NCI-H1417 treated with DMSO at 0.1 percent for 48 hours (cell line): ENCODE data around the gene POU2F3.

Source experiments
- DNase-seq: peaks from one replicate; lab custom pipeline; 2025; lab: John Stamatoyannopoulos, UW

Gene POU2F3

GRCh38 chr11:120281143-120281795 is 41.3 kb downstream of the POU2F3 start:
- no peak for DNase-seq

DNA sequence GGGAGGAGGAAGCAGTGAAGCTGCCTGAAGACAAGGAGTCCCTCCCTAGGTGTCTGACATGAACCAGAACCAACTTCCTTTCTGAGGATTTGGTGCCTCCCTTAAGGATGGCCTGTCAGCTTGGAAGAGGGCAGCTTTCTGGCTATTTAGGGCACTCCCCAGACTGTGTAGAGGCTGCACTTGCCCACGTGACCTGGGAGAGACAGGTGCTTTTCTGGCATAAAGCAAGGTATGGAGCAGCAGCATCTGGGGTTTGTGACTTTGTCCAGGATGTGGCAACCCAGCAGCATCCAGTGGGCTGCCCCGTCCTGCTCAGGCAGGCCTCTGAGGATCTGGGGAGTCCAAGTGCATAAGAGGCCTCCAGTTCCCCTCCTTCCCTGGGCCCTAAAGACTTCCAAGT is 43.2 kb downstream of the POU2F3 start:
- no peak for DNase-seq

DNA sequence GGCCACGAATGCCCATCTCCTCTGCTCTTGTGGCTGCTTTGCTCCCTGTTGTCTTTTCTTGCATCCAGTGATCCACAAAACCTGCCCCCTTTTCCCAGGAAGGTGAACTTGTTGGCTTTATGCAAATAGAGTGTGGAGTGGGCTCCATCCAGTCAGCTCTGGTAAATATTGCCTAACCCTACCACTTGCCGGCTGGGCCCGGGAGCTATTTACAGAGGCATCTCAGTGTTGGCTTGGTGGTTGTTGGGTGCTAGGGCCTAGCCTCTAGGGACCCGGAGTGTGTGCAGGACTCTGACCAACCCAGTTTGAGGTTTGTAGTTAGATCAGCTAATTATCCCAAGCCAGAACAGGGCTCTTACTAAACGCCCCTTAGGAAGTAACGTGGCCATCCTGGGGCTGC is 44.3 kb downstream of the POU2F3 start:
- no peak for DNase-seq

DNA sequence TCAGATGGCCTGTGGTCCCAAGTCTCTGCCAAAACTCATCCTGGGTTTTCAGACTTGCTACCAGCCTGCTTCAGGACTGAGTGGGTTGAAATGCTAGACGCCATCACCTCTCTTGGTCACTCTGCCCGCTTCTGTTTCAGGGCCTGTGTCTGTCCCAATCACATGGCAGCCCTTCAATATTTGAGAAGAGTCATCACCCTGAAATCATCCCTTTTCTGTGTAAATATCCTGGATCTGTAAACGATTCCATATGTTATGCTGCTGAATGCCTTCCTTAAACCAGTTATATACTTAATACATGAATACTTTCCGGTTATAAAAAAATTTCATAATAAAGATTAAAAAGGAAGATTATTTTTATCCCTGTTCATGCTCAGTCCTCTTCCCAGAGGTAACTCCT is 45.3 kb downstream of the POU2F3 start:
- no peak for DNase-seq

DNA sequence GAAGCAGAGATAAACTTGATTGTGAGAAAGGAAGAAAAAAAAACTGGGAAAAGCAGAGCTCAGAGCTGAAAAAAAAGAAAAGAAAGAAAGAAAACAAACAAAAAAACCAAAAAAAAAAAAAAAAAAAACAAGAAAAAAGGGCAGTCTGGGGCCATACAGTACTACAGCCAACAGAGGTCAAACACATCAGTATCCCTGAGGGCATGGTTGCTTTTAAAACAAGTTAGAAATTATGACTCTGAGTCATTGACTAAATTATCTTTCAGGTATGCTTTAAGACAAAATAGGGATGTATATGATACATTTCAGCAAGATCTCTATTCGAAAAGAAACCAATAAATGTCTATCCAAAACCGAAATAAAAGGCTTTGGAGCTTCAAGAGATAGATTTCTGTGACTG is 48.1 kb downstream of the POU2F3 start:
- no peak for DNase-seq

GRCh38 chr11:120289426-120289825 is 49.5 kb downstream of the POU2F3 start:
- no peak for DNase-seq

- no peak for DNase-seq
Observed at GRCh38 chr11:120290956-120291355, 51.0 kb downstream of the POU2F3 start.

GRCh38 chr11:120293038-120293800 is 53.3 kb downstream of the POU2F3 start:
- no peak for DNase-seq

GRCh38 chr11:120294096-120294495 is 54.2 kb downstream of the POU2F3 start:
- no peak for DNase-seq

DNA sequence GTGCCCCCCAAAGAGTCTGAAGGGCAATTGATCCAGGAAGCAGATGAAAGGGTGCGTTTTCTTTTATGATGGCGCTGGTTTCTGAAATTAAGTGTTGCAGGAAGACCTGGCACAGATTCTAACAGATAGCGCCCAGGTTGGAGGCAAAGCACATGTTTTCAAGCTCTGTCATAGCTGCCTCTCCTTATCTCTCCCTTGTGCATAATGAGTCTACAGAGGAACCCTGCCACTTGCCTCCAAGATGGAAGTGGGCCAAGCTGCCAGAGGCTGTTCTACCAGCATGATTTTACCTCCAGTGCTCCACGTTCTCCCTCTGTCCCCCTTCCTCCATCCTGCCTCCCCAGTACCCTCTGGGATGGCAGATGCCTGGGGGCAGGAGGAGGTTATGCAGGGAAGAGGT is 55.2 kb downstream of the POU2F3 start:
- DNase-seq: no peak

- no peak for DNase-seq
Observed at GRCh38 chr11:120296554-120296953, 56.6 kb downstream of the POU2F3 start.

DNA sequence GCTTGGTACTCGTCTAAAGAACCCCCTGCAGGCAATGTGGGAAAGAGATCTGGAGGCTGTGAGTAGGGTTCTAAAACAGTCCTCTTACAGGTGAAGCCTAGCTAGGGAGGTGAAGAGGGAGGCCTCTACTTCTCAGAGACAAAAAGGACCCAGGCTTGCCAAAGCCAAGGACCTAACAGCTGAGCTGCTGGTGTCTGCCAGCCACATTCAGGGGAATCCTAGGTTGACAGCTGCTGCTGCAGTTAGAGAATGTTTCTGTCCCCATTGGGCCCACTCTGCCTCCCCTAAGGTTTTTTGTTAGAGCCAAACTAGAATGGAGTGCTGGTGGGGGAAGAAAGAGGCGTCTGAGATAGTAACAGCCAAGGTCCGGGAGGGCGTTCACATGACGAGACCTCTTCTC is 58.5 kb downstream of the POU2F3 start:
- DNase-seq: no peak

- DNase-seq: no peak
Observed at GRCh38 chr11:120302001-120302805, 62.3 kb downstream of the POU2F3 start.

DNA sequence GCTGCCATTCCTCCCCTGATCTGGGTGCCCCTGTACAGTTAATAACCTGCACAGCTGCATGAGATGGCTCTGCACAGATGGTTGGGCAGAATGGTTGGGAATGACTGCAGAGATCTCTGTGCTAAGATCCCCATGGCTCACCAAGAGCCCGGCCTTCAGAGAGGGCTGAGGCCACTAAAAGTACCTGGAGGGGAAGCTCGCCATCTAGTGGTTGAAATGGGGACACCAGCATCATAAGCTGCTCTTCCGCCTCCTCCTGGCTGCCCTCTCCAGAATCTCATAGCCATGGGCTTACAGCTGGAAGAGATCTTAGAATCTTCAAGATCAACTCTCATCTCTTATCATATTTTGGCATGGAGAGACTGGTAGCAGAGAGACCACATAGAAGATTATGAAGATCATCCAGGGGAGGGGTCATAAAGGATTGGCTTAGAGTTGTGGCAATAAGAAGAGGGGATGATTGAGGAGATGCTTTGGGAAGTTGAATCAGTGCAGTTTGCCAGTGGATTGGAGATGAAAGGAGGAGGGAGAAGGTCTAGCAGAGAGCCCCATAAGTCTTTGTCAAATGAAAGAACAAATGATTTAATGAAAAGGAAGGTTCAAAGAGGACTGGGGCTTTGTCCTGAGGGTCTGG is 63.2 kb downstream of the POU2F3 start:
- peak; percentile 22 for DNase-seq

GRCh38 chr11:120304526-120304925 is 64.6 kb downstream of the POU2F3 start:
- DNase-seq: no peak

DNA sequence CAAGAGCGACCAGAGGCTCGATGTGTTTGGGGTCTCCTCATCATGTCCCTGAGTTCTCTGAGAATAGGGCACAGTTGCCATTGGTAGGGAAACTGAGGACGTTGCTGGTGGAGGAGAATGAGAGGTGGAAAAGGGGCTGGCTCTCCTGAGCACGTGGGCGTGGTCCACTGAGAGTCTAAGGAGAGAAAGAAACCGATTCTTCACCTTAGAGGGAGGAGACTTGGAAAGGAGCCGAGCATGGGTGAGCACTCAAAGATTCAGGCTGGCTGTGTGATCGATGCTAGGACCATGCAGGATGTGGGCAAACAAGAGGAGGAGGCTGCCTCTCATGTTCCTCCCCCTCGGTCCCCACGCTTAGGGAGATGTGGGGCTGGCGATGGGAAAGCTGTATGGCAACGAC is 65.3 kb downstream of the POU2F3 start:
- no peak for DNase-seq

GRCh38 chr11:120306519-120307242 is 66.7 kb downstream of the POU2F3 start:
- DNase-seq: no peak

- no peak for DNase-seq
Observed at GRCh38 chr11:120307476-120307875, 67.5 kb downstream of the POU2F3 start.

DNA sequence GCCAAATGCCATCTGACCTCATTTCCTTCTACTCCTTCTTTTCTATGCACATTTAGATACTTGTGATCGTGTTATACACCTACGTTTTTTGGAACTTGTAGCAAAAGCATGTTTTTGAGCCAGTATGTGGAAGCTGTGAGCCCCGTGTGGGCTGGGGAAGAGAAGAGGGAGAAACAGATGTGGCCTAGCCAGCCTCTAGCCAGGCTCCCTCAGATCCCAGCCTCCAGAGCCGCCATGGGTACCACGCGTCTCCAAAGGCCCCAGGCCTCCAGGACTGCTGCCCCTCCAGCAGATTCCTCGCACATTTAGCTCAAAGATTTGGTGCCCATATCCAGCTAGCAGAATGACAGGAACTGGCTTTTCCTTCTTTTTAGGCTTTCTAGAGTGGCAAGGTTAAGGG is 68.1 kb downstream of the POU2F3 start:
- no peak for DNase-seq

DNA sequence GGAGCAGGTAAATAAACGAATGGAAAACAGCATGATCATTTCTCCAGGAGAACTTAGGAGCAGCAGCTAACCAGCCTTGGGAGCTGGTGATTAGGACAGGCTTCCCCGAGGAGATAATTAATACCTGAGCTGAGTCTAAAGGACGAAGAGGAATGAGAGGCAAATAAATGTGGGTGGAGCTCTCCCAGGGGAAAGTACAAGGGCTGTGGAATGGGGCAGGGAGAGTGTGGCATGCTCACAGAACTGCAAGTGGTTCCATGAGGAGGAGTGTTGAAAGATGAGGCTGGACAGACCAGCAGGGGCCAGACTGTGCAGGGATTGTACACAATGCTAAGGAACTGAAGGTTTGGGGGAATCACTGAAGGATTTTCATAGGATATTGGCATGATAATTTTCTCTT is 70.9 kb downstream of the POU2F3 start:
- peak; percentile 45 for DNase-seq

- DNase-seq: no peak
Observed at GRCh38 chr11:120314861-120315260, 74.9 kb downstream of the POU2F3 start.
